HepG2 (cell line): ENCODE results near the gene RGP1. TPM values are rescaled to one million over a fixed set of nuclear protein-coding genes. Genes with fewer than 3 reads are reported as not detected.

Source experiments
- ATAC-seq: fragments of 200-7000 bp; cut with Tn5 transposase; 3 replicates; pipeline ENCODE4 v1.9.1; 2020; ENCODE audit warnings: mild to moderate bottlenecking, moderate library complexity
- BruUV-seq: library from RNA; stranded (reverse); fragments of 400-500 nt; replicated peaks from 2 replicates; lab custom pipeline; 2021; lab: Mats Ljungman, UMichigan
- CTCF ChIA-PET: fragments of 300-600 bp; formaldehyde crosslinking; extraction: SDS; loops from one replicate; lab custom pipeline; 2021; ENCODE audit warnings: low total read pairs, inconsistent platforms, low intra/inter-chr PET ratio; lab: Yijun Ruan, JAX
- POLR2A ChIA-PET: fragments of 350-600 bp; sonication (Branson Sonifier 250); formaldehyde crosslinking; loops from one replicate; lab custom pipeline; 2020; ENCODE audit warnings: antibody characterized with exemption, inconsistent platforms; lab: Yijun Ruan, JAX
- DNase-seq: peaks from one replicate; pipeline ENCODE4 v3.0.0-alpha.2; 2015; ENCODE audit warnings: low spot score
- FAIRE-seq: peaks from 3 replicates; lab custom pipeline; 2011; peaks lifted over from hg19 to GRCh38; lab: Jason Lieb, UNC
- H2AFZ ChIP-seq: one replicate; pipeline ENCODE4 v1.6.1; 2011; ENCODE audit warnings: low read length, inconsistent platforms
- H3K27ac ChIP-seq: fragments of 300-600 bp; 3 replicates; pipeline ENCODE4 v1.8.0; 2011; ENCODE audit warnings: mixed run types, mild to moderate bottlenecking, mixed read lengths, low read length, inconsistent platforms; ENCODE audit not compliant: insufficient read depth; ENCODE audit errors: extremely low read length
- H3K27me3 ChIP-seq, 2 experiments: fragments of 200-600 bp in 1 of 2; 2 replicates in 1 of 2; 3 replicates in 1 of 2; pipeline versions ENCODE4 v1.6.0 to v1.8.0; 2011; ENCODE audit warnings: low read length in 2 of 2, mild to moderate bottlenecking in 2 of 2, moderate library complexity in 2 of 2, inconsistent platforms in 1 of 2; ENCODE audit not compliant: insufficient read depth in 2 of 2, control insufficient read depth in 1 of 2
- H3K36me3 ChIP-seq, 2 experiments: fragments of 200-600 bp in 1 of 2; replicated peaks in 1 of 2; 2 replicates in 1 of 2; 3 replicates in 1 of 2; pipeline versions ENCODE4 v1.5.1 to v1.8.0; 2011; ENCODE audit warnings: low read length in 2 of 2, inconsistent platforms in 1 of 2; ENCODE audit not compliant: insufficient read depth in 2 of 2, control insufficient read depth in 1 of 2
- H3K4me1 ChIP-seq: 2 replicates; pipeline ENCODE4 v1.5.1; 2012; ENCODE audit warnings: low read length, inconsistent platforms; ENCODE audit not compliant: insufficient read depth
- H3K4me2 ChIP-seq: 2 replicates; pipeline ENCODE4 v1.6.0; 2011; ENCODE audit warnings: low read depth, low read length, inconsistent platforms
- H3K4me3 ChIP-seq, 3 experiments: fragments of 200-600 bp in 1 of 3; sonication (generic), shearing (Covaris generic) in 1 of 3; replicated peaks in 1 of 3; 2 replicates each; pipeline ENCODE4 v1.5.1; 2011 to 2016; ENCODE audit warnings: low read length in 3 of 3, inconsistent platforms in 2 of 3, low read depth in 2 of 3, mild to moderate bottlenecking in 2 of 3, control low read depth in 1 of 3, mixed read lengths in 1 of 3; ENCODE audit not compliant: insufficient read depth in 1 of 3
- H3K79me2 ChIP-seq: one replicate; pipeline ENCODE4 v1.6.1; 2011; ENCODE audit warnings: low read length, inconsistent platforms; ENCODE audit not compliant: insufficient read depth
- H3K9ac ChIP-seq: 2 replicates; pipeline ENCODE4 v1.6.0; 2011; ENCODE audit warnings: mild to moderate bottlenecking, low read depth, low read length, inconsistent platforms; ENCODE audit not compliant: insufficient read depth
- H3K9me3 ChIP-seq: 2 replicates; pipeline ENCODE4 v1.5.1; 2012; ENCODE audit warnings: mild to moderate bottlenecking, low read length
- H4K20me1 ChIP-seq: 2 replicates; pipeline ENCODE4 v1.6.0; 2011; ENCODE audit warnings: inconsistent platforms, mild to moderate bottlenecking, low read length, moderate library complexity; ENCODE audit not compliant: insufficient read depth
- CAMTA2 ChIP-seq: sonication (generic); formaldehyde crosslinking; IDR thresholded peaks from 2 replicates; pipeline ENCODE4 v1.4.0; 2020; ENCODE audit warnings: mild to moderate bottlenecking, missing genetic modification reagents, borderline replicate concordance
- CBFB ChIP-seq: sonication (generic); formaldehyde crosslinking; IDR thresholded peaks from 2 replicates; pipeline ENCODE4 v1.4.0; 2020; ENCODE audit warnings: missing genetic modification reagents
- CREB1 ChIP-seq, 2 experiments: fragments of 450-650 bp in 1 of 2; IDR thresholded peaks; 2 replicates each; pipeline ENCODE4 v1.6.1; 2016 to 2017; ENCODE audit warnings: control low read depth in 1 of 2, mild to moderate bottlenecking in 1 of 2, missing compliant biosample characterization in 1 of 2, missing genetic modification characterization in 1 of 2
- EP300 ChIP-seq, 3 experiments: sonication (generic) in 1 of 3; formaldehyde crosslinking in 1 of 3; IDR thresholded peaks; 2 replicates each; pipeline versions ENCODE4 v1.5.1 to v1.6.1; 2011 to 2020; ENCODE audit warnings: low read depth in 2 of 3, low read length in 2 of 3, borderline replicate concordance in 1 of 3, improper control_type of control experiment in 1 of 3, mild to moderate bottlenecking in 1 of 3, missing genetic modification reagents in 1 of 3, moderate library complexity in 1 of 3
- JDP2 ChIP-seq: sonication (generic); formaldehyde crosslinking; IDR thresholded peaks from 2 replicates; pipeline ENCODE4 v1.8.1; 2022; ENCODE audit warnings: missing genetic modification reagents, borderline replicate concordance
- JUN ChIP-seq: sonication (generic); formaldehyde crosslinking; IDR thresholded peaks from 2 replicates; pipeline ENCODE4 v1.4.0; 2020; ENCODE audit warnings: mild to moderate bottlenecking, missing genetic modification reagents
- MED1 ChIP-seq: sonication (generic); formaldehyde crosslinking; IDR thresholded peaks from 2 replicates; pipeline ENCODE4 v1.4.0; 2020; ENCODE audit warnings: missing genetic modification reagents
- NFE2L1 ChIP-seq: sonication (generic); formaldehyde crosslinking; IDR thresholded peaks from 2 replicates; pipeline ENCODE4 v1.4.0; 2020; ENCODE audit warnings: missing genetic modification reagents, mild to moderate bottlenecking, borderline replicate concordance
- RAD21 ChIP-seq: fragments of 450-650 bp; formaldehyde crosslinking; IDR thresholded peaks from 2 replicates; pipeline ENCODE4 v1.5.0; 2020; ENCODE audit warnings: mild to moderate bottlenecking
- TCF7L2 ChIP-seq: IDR thresholded peaks from 2 replicates; pipeline ENCODE4 v1.6.1; 2011; ENCODE audit warnings: mild to moderate bottlenecking, low read depth, low read length, moderate library complexity
- YY1 ChIP-seq: IDR thresholded peaks from 2 replicates; pipeline ENCODE4 v1.6.1; 2011; ENCODE audit warnings: low read length, low read depth, moderate library complexity, mild to moderate bottlenecking; ENCODE audit not compliant: insufficient read depth, insufficient replicate concordance
- ZNF12 ChIP-seq: sonication (generic); formaldehyde crosslinking; IDR thresholded peaks from 2 replicates; pipeline ENCODE4 v1.5.0; 2020; ENCODE audit warnings: missing genetic modification reagents
- ZNF207 ChIP-seq: fragments of 450-650 bp; IDR thresholded peaks from 2 replicates; pipeline ENCODE4 v1.6.1; 2016; ENCODE audit warnings: antibody characterized with exemption, borderline replicate concordance
- ZNF556 ChIP-seq: sonication (generic); formaldehyde crosslinking; IDR thresholded peaks from 2 replicates; pipeline ENCODE4 v1.4.0; 2020; ENCODE audit warnings: mild to moderate bottlenecking, missing genetic modification reagents, borderline replicate concordance
- WGBS: methylation state at CpG from one replicate; pipeline ENCODE4 v1.1.6; 2017; ENCODE audit warnings: low lambda C conversion rate; 5-methylcytosine and 5-hydroxymethylcytosine counted together
- in situ Hi-C: cut with HindIII; loops from 2 replicates; pipeline ENCODE4 v1.10.0; 2017; ENCODE audit warnings: low pct_unique_long_range_greater_than_20kb; ENCODE audit not compliant: extremely low pct_ligation_motif_present
- intact Hi-C: fragments of 100-400 bp; cut with micrococcal nuclease; formaldehyde crosslinking; loops from one replicate; pipeline ENCODE4 v1.10.0; 2022; ENCODE audit not compliant: unreplicated experiment
- polyA plus RNA-seq, 8 experiments: library from polyadenylated mRNA; depleted of rRNA in 3 of 8; stranded (reverse) in 7 of 8; unstranded in 1 of 8; fragments of >200 nt; fragmentation: Illumina TruSeq in 4 of 8; extraction: Trizol in 4 of 8; gene quantifications; 2 replicates each; pipeline versions ENCODE4 v1.2.1 to v1.2.3, GENCODE V29; 2011 to 2016; ENCODE audit warnings: low read depth in 4 of 8, missing spikeins in 1 of 8, mixed read lengths in 1 of 8; ENCODE audit not compliant: insufficient read depth in 1 of 8
- total RNA-seq, 5 experiments: library from RNA; depleted of rRNA; stranded (reverse); fragments of >200 nt; fragmentation: Illumina TruSeq; extraction: Trizol; gene quantifications; 2 replicates each; pipeline ENCODE4 v1.2.3, GENCODE V29; 2016; ENCODE audit warnings: low read depth in 1 of 5
- TF ChIP-seq, protein P1 (sequence below): sonication (generic); formaldehyde crosslinking; IDR thresholded peaks from 2 replicates; pipeline ENCODE4 v1.5.1; 2020; ENCODE audit warnings: mild to moderate bottlenecking, missing genetic modification reagents
- TF ChIP-seq, protein P2 (sequence below): sonication (generic); formaldehyde crosslinking; conservative IDR thresholded peaks from 2 replicates; pipeline ENCODE4 v1.8.0; 2022; ENCODE audit warnings: mild to moderate bottlenecking, moderate library complexity, missing genetic modification reagents
- TF ChIP-seq, protein P3 (sequence below): sonication (generic); formaldehyde crosslinking; IDR thresholded peaks from 2 replicates; pipeline ENCODE4 v1.8.0; 2022; ENCODE audit warnings: missing genetic modification reagents, low read depth, mild to moderate bottlenecking, borderline replicate concordance

The RGP1 gene
- total and polyA plus RNA-seq, 2 of the 13 experiments (the other 11 are each of a cell fraction or from before 2014, with no cell fraction given), result 12.7 to 21.0 TPM

DNA sequence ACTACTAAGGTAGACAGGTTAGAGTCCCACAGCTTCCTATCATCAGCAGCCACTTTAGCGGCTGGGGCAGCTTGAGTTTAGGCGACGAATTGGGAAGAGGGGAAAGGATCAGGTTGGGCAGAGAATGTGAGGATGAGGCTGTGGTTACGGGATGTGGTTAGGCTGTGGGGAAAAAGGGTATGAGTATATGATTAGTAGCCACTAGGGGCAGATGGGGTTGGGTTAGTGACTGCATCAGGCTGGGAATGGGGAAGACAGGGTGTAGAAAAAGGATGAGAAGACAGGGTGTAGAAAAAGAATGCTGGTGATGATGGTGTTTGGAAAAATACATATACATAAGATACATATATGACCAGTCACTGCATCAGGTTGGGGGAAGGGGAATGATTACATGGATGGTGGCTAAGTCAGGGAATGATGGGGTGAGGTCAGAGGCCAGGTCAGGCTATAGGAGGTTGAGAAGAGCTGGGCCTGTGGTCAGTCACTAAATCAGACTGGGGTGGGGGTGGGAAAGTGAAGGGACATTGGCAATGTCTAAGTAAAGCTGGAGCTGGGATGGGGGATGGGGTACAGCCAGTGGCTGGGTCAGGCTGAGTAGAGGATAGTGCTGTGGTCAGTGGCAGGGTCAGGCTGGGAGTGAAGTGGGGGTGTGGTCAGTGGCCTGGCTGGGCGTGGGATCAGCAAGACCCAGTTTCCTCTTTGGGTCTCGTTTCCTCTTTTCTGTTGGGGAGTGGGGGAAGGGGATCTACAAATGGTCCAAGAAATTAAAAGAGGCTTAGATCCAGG lies 19.2 kb upstream of the RGP1 start:
- FAIRE-seq (no peak), ATAC-seq (no peak), DNase-seq (peak; percentile 41)
- BruUV-seq, result no TSS peak
- intact Hi-C loops (loop anchor here (5.0 to 10.0 kb wide), 2 partner anchors 97 to 235 kb away; partner anchors contain the start of genes FAM221B, RUSC2 and TMEM8B), in situ Hi-C loops (loop anchor here (5.0 kb wide), 1 partner anchor 63 kb away; the partner anchor contains the start of gene ARHGEF39)
- H3K4me3 ChIP-seq, result peak overlapping the region; percentile 11 to 98 (median 59); a peak in 5 of 6 replicates
- H4K20me1 ChIP-seq, result peaks cover 30% of the 10 kb centered on the region
- peaks cover 64% of the 10 kb centered on the region for H3K79me2 ChIP-seq
- ChIA-PET POLR2A (interaction anchor here (1.0 to 4.1 kb wide), 5 partner anchors 17 to 72 kb away, joined by 3 to 102 read pairs (median 24); partner anchors contain the start of genes ARHGEF39, CCDC107, GBA2 and RGP1), CTCF (no interaction called here)
- WGBS, result 55% methylated on average over 6 of the region's 6 CpGs
- H3K4me1 ChIP-seq, result peaks cover 64% of the 10 kb centered on the region
- H3K27ac ChIP-seq, result no peak overlapping the region
- H3K27me3 ChIP-seq, result no peaks in the 10 kb centered on the region; a peak in 1 of 5 replicates
- H3K9ac ChIP-seq, result no peak overlapping the region; the same call in 1 of the 2 replicates
- no peaks in the 10 kb centered on the region for H3K9me3 ChIP-seq
- H3K36me3 ChIP-seq, result peaks cover 0 to 23% of the 10 kb centered on the region in 2 experiments; a peak in 4 of 5 replicates
- peak overlapping the region; percentile 98 for H3K4me2 ChIP-seq
- H2AFZ ChIP-seq, result no peak overlapping the region
- TF ChIP-seq, protein P1, sequence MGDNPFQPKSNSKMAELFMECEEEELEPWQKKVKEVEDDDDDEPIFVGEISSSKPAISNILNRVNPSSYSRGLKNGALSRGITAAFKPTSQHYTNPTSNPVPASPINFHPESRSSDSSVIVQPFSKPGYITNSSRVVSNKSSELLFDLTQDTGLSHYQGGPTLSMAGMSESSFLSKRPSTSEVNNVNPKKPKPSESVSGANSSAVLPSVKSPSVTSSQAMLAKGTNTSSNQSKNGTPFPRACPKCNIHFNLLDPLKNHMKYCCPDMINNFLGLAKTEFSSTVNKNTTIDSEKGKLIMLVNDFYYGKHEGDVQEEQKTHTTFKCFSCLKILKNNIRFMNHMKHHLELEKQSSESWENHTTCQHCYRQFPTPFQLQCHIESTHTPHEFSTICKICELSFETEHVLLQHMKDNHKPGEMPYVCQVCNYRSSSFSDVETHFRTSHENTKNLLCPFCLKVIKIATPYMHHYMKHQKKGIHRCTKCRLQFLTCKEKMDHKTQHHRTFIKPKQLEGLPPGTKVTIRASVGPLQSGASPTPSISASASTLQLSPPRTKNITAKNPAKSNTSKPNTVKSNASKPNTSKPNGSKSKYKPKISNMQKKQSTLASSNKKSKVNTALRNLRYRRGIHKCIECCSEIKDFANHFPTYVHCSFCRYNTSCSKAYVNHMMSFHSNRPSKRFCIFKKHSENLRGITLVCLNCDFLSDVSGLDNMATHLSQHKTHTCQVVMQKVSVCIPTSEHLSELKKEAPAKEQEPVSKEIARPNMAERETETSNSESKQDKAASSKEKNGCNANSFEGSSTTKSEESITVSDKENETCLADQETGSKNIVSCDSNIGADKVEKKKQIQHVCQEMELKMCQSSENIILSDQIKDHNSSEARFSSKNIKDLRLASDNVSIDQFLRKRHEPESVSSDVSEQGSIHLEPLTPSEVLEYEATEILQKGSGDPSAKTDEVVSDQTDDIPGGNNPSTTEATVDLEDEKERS (CRISPR knock-in tag), result no peak
- no peak for TF ChIP-seq TCF7L2
- TF ChIP-seq, protein P2, sequence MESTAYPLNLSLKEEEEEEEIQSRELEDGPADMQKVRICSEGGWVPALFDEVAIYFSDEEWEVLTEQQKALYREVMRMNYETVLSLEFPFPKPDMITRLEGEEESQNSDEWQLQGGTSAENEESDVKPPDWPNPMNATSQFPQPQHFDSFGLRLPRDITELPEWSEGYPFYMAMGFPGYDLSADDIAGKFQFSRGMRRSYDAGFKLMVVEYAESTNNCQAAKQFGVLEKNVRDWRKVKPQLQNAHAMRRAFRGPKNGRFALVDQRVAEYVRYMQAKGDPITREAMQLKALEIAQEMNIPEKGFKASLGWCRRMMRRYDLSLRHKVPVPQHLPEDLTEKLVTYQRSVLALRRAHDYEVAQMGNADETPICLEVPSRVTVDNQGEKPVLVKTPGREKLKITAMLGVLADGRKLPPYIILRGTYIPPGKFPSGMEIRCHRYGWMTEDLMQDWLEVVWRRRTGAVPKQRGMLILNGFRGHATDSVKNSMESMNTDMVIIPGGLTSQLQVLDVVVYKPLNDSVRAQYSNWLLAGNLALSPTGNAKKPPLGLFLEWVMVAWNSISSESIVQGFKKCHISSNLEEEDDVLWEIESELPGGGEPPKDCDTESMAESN (CRISPR knock-in tag), result no peak
- TF ChIP-seq, protein P3, sequence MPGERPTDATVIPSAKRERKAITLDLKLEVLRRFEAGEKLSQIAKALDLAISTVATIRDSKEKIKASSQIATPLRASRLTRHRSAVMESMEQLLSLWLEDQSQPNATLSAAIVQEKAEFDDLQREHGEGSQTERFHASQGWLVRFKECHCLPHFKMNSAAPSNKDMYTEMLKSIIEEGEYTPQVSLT (CRISPR knock-in tag), result no peak
- TF ChIP-seq ZNF556 (CRISPR knock-in tag), result no peak
- TF ChIP-seq CBFB (CRISPR knock-in tag), result no peak
- no peak for TF ChIP-seq CAMTA2 (CRISPR knock-in tag)
- TF ChIP-seq YY1, result no peak
- TF ChIP-seq JDP2 (CRISPR knock-in tag), result no peak
- TF ChIP-seq EP300 (IDR thresholded peaks at IDR 0.05; ENCODE audit: low read depth in 2 of 2, low read length in 2 of 2), result no peak
- no peak for TF ChIP-seq EP300 (CRISPR knock-in tag; IDR thresholded peaks at IDR 0.05; ENCODE audit: borderline replicate concordance)
- no peak for TF ChIP-seq MED1 (CRISPR knock-in tag)
- no peak for TF ChIP-seq ZNF207
- TF ChIP-seq JUN, result no peak
- 0 out of 2 replicates have a peak, but pooled peaks have one; percentile 28 for TF ChIP-seq RAD21
- peak; percentile 88; the same call in 1 of the 2 replicates for TF ChIP-seq ZNF12
- 0 out of 2 replicates have a peak, but pooled peaks have one; percentile 2 for TF ChIP-seq CREB1 (IDR thresholded peaks at IDR 0.05)
- TF ChIP-seq CREB1 (CRISPR knock-in tag; IDR thresholded peaks at IDR 0.05), result no peak
- TF ChIP-seq NFE2L1 (CRISPR knock-in tag), result no peak
